Parathyroid adenoma (tissue), 2 donors: ENCODE results near the gene PAWR.
A peak's percentile ranks its signal among the peaks of the same experiment; 100 is the strongest.

Experiments used
- H2AFZ ChIP-seq: fragments of 300-600 bp; sonication (generic); one replicate; pipeline ENCODE4 v1.7.0; 2017; ENCODE audit warnings: antibody characterized with exemption, mild to moderate bottlenecking
- H3K27ac ChIP-seq: fragments of 300-600 bp; sonication (generic); one replicate; pipeline ENCODE4 v1.7.0; 2017
- H3K27me3 ChIP-seq: fragments of 300-600 bp; sonication (generic); one replicate; pipeline ENCODE4 v1.7.0; 2017; ENCODE audit warnings: low read length; ENCODE audit not compliant: control insufficient read depth, insufficient read depth
- H3K36me3 ChIP-seq: fragments of 300-600 bp; sonication (generic); one replicate; pipeline ENCODE4 v1.7.0; 2017; ENCODE audit warnings: low read length; ENCODE audit not compliant: control insufficient read depth, insufficient read depth
- H3K4me1 ChIP-seq: fragments of 300-600 bp; sonication (generic); one replicate; pipeline ENCODE4 v1.7.0; 2017; ENCODE audit warnings: control low read depth
- H3K4me2 ChIP-seq: fragments of 300-600 bp; sonication (generic); one replicate; pipeline ENCODE4 v1.7.0; 2017; ENCODE audit warnings: low read length
- H3K4me3 ChIP-seq: fragments of 300-600 bp; sonication (generic); one replicate; pipeline ENCODE4 v1.7.0; 2017; ENCODE audit warnings: low read depth, low read length
- H3K79me2 ChIP-seq: fragments of 300-600 bp; sonication (generic); one replicate; pipeline ENCODE4 v1.7.0; 2017; ENCODE audit warnings: control low read depth
- H3K9ac ChIP-seq: fragments of 300-600 bp; sonication (generic); one replicate; pipeline ENCODE4 v1.7.0; 2017; ENCODE audit warnings: mild to moderate bottlenecking
- H3K9me3 ChIP-seq: fragments of 300-600 bp; sonication (generic); one replicate; pipeline ENCODE4 v1.7.0; 2017; ENCODE audit warnings: low read length; ENCODE audit not compliant: control insufficient read depth
- TF ChIP-seq, protein P1 (sequence below): fragments of 300-600 bp; sonication (generic); IDR thresholded peaks from one replicate; pipeline ENCODE4 v1.7.0; 2017; ENCODE audit warnings: antibody characterized with exemption, mild to moderate bottlenecking
- donor health status: primary hyperparathyroidism.

Gene PAWR

DNA sequence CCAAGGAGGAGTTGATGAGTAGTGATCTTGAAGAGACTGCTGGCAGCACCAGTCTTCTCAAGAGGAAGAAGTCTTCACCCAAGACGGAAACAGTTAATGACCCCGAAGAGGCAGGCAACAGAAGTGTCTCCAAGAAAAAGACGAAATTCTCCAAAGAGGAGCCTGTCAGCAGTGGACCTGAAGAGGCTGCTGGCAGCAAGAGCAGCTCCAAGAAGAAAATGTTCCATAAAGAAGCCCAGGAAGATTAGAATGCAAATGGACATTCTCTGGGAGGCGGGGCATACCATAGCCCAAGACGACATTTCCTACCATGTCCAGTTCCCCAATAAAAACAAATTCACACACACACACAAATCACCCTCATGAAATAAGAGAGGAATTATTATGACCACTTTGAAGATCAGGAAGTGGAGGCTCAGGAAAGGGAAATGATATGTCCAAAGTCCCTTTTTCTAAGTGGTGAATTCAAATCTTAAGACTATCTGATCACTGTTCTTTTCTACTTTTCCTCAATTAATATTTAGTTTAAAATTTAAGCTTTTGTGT is 131.8 kb downstream of the PAWR start:
- peaks cover 8% of the 10 kb centered on the region for H3K4me1 ChIP-seq
- H3K4me3 ChIP-seq: no peak overlapping the region
- H3K79me2 ChIP-seq: no peaks in the 10 kb centered on the region
- peak overlapping the region; percentile 1 for H2AFZ ChIP-seq
- H3K9ac ChIP-seq: no peak overlapping the region
- TF ChIP-seq, protein P1, sequence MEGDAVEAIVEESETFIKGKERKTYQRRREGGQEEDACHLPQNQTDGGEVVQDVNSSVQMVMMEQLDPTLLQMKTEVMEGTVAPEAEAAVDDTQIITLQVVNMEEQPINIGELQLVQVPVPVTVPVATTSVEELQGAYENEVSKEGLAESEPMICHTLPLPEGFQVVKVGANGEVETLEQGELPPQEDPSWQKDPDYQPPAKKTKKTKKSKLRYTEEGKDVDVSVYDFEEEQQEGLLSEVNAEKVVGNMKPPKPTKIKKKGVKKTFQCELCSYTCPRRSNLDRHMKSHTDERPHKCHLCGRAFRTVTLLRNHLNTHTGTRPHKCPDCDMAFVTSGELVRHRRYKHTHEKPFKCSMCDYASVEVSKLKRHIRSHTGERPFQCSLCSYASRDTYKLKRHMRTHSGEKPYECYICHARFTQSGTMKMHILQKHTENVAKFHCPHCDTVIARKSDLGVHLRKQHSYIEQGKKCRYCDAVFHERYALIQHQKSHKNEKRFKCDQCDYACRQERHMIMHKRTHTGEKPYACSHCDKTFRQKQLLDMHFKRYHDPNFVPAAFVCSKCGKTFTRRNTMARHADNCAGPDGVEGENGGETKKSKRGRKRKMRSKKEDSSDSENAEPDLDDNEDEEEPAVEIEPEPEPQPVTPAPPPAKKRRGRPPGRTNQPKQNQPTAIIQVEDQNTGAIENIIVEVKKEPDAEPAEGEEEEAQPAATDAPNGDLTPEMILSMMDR: no peak
- peak overlapping the region; percentile 7 for H3K27ac ChIP-seq
- H3K9me3 ChIP-seq: no peaks in the 10 kb centered on the region
- H3K4me2 ChIP-seq: no peak overlapping the region
- H3K36me3 ChIP-seq: no peaks in the 10 kb centered on the region
- H3K27me3 ChIP-seq: no peaks in the 10 kb centered on the region

GRCh38 chr12:79557690-79558315 is 133.0 kb downstream of the PAWR start:
- Histone ChIP-seq H3K27ac (no peak overlapping the region), H3K4me3 (no peak overlapping the region), H3K79me2 (no peaks in the 10 kb centered on the region), H3K27me3 (no peaks in the 10 kb centered on the region), H3K9me3 (no peaks in the 10 kb centered on the region), H3K36me3 (no peaks in the 10 kb centered on the region), H2AFZ (no peak overlapping the region), H3K4me2 (no peak overlapping the region), H3K4me1 (peaks cover 8% of the 10 kb centered on the region), H3K9ac (no peak overlapping the region)
- TF ChIP-seq, protein P1: no peak

GRCh38 chr12:79555028-79555925 is 135.5 kb downstream of the PAWR start:
- TF ChIP-seq, protein P1: peak; percentile 74
- no peaks in the 10 kb centered on the region for H3K9me3 ChIP-seq
- H3K79me2 ChIP-seq: no peaks in the 10 kb centered on the region
- peak overlapping the region; percentile 57 for H3K4me2 ChIP-seq
- H3K4me3 ChIP-seq: peak overlapping the region; percentile 39
- peak overlapping the region; percentile 50 for H3K27ac ChIP-seq
- no peak overlapping the region for H3K9ac ChIP-seq
- H2AFZ ChIP-seq: peak overlapping the region; percentile 24
- H3K27me3 ChIP-seq: no peaks in the 10 kb centered on the region
- H3K4me1 ChIP-seq: peaks cover 8% of the 10 kb centered on the region
- no peaks in the 10 kb centered on the region for H3K36me3 ChIP-seq

DNA sequence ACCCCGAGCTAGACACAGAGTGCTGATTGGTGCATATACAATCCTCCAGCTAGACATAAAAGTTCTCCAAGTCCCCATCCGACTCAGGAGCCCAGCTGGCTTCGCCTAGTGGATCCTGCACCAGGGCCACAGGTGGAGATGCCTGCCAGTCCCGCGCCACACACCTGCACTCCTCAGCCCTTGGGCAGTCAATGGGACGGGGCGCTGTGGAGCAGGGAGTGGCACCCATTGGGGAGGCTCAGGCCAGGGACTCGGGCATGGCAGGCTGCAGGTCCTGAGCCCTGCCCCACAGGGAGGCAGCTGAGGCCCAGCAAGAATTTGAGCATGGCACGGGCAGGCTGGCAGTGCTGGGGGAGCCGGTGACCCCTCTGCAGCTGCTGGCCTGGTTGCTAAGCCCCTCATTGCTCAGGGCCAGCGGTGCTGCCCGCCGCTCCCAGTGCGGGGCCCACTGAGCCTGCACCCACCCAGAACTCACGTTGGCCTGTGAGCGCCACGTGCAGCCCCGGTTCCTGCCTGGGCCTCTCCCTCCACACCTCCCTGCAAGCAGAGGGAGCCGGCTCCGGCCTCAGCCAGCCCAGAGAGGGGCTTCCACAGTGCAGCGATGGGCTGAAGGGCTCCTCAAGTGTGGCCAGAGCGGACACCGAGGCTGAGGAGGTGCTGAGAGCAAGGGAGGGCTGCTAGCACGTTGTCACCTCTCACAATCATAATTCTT is 136.7 kb downstream of the PAWR start:
- H3K9ac ChIP-seq: no peak overlapping the region
- H3K27ac ChIP-seq: no peak overlapping the region
- TF ChIP-seq, protein P1: no peak

More for the DNA sequence above, 136.7 kb downstream of the PAWR start:
- peaks cover 16% of the 10 kb centered on the region for H3K4me1 ChIP-seq
- H3K4me3 ChIP-seq: no peak overlapping the region
- H3K4me2 ChIP-seq: no peak overlapping the region
- no peaks in the 10 kb centered on the region for H3K79me2 ChIP-seq
- H3K36me3 ChIP-seq: no peaks in the 10 kb centered on the region
- H2AFZ ChIP-seq: no peak overlapping the region
- H3K9me3 ChIP-seq: no peaks in the 10 kb centered on the region
- no peaks in the 10 kb centered on the region for H3K27me3 ChIP-seq
